Activated CD4-positive, alpha-beta T cell treated with anti-CD3 and anti-CD28 coated beads for 24 hours (primary cell): ENCODE measurements around the gene UBE4B.
A peak's percentile ranks its signal among the peaks of the same experiment; 100 is the strongest.
"Not testable (repeated sequence)": the region's sequence is repeated elsewhere in the genome, so short reads cannot be mapped to it uniquely, and the experiment has no call there.

Source experiments
- DNase-seq, 2 donors: peaks; one replicate each; pipeline ENCODE4 v3.0.0-alpha.2; 2020; ENCODE audit warnings: low read depth in 2 of 2

The UBE4B gene

GRCh38 chr1:10173582-10173981, 140.8 kb downstream of the UBE4B start:
- DNase-seq, result no peak

GRCh38 chr1:10177876-10178275, 145.1 kb downstream of the UBE4B start:
- DNase-seq, result no peak

- no peak for DNase-seq
Measured at GRCh38 chr1:10178597-10179405, 146.0 kb downstream of the UBE4B start.

GRCh38 chr1:10179406-10180091, 146.8 kb downstream of the UBE4B start:
- DNase-seq, result no peak

GRCh38 chr1:10181154-10181553, 148.4 kb downstream of the UBE4B start:
- no peak for DNase-seq

GRCh38 chr1:10185759-10186158, 153.0 kb downstream of the UBE4B start:
- no peak for DNase-seq

- no peak for DNase-seq
Measured at GRCh38 chr1:10186331-10187025, 153.7 kb downstream of the UBE4B start.

- no peak for DNase-seq
Measured at GRCh38 chr1:10187026-10187334, 154.2 kb downstream of the UBE4B start.

GRCh38 chr1:10188133-10188650, 155.4 kb downstream of the UBE4B start:
- no peak for DNase-seq

GRCh38 chr1:10189659-10190058, 156.9 kb downstream of the UBE4B start:
- no peak for DNase-seq

- no peak for DNase-seq
Measured at GRCh38 chr1:10192263-10192662, 159.5 kb downstream of the UBE4B start.

- no peak for DNase-seq
Measured at GRCh38 chr1:10193288-10193687, 160.5 kb downstream of the UBE4B start.

- DNase-seq, result no peak
Measured at GRCh38 chr1:10195570-10195969, 162.8 kb downstream of the UBE4B start.

GRCh38 chr1:10196976-10197375, 164.2 kb downstream of the UBE4B start:
- DNase-seq, result no peak

GRCh38 chr1:10200620-10201019, 167.9 kb downstream of the UBE4B start:
- DNase-seq, result no peak

GRCh38 chr1:10204003-10204642, 171.4 kb downstream of the UBE4B start:
- DNase-seq, result no peak

GRCh38 chr1:10205206-10205605, 172.4 kb downstream of the UBE4B start:
- not testable (repeated sequence) for DNase-seq

GRCh38 chr1:10207810-10208209, 175.1 kb downstream of the UBE4B start:
- DNase-seq, result no peak

- DNase-seq, result no peak
Measured at GRCh38 chr1:10208537-10208936, 175.8 kb downstream of the UBE4B start.

- DNase-seq, result no peak
Measured at GRCh38 chr1:10209590-10209904, 176.8 kb downstream of the UBE4B start.

- DNase-seq, result peak; percentile 92 to 95
Measured at GRCh38 chr1:10209905-10210810, 177.4 kb downstream of the UBE4B start, which contains the start of gene KIF1B. Gene KIF1B, plus strand, starts transcription at chr1:10210570. Its CDS starts 21,759 bp downstream, at chr1:10232329.
